Neural crest cell (in vitro differentiated cells): Measurements from ENCODE around the gene USP35. TPM values are rescaled to one million over a fixed set of nuclear protein-coding genes. Genes with fewer than 3 reads are reported as not detected.

Experiments
- DNase-seq: peaks from one replicate; pipeline ENCODE4 v3.0.0; 2021; ENCODE audit warnings: low read depth, mixed read lengths, low spot score
- H3K27ac Mint-ChIP-seq: one replicate; pipeline ENCODE4 v1.8.0; 2021; ENCODE audit warnings: mild to moderate bottlenecking, mixed read lengths; ENCODE audit not compliant: unreplicated experiment
- H3K27me3 Mint-ChIP-seq: 2 replicates; pipeline ENCODE4 v1.8.0; 2021; ENCODE audit warnings: low read depth, mild to moderate bottlenecking, mixed read lengths
- H3K36me3 Mint-ChIP-seq: 2 replicates; pipeline ENCODE4 v1.8.0; 2021; ENCODE audit warnings: low read depth, mild to moderate bottlenecking, mixed read lengths
- H3K4me1 Mint-ChIP-seq: 2 replicates; pipeline ENCODE4 v1.8.0; 2021; ENCODE audit warnings: mixed read lengths
- H3K4me3 Mint-ChIP-seq: one replicate; pipeline ENCODE4 v1.8.0; 2021; ENCODE audit warnings: mild to moderate bottlenecking, mixed read lengths
- H3K9me3 Mint-ChIP-seq: 2 replicates; pipeline ENCODE4 v1.8.0; 2021; ENCODE audit warnings: mixed read lengths
- total RNA-seq: library from RNA; stranded (reverse); gene quantifications from 2 replicates; pipeline ENCODE4 v1.2.1, GENCODE V29; 2021
- TF ChIP-seq, protein P1 (sequence below): fragments of 200-600 bp; sonication (generic); conservative IDR thresholded peaks from 2 replicates; pipeline ENCODE4 v1.5.0; 2021; ENCODE audit warnings: antibody characterized with exemption, mild to moderate bottlenecking

Gene USP35
- total RNA-seq, 1 donor from 2014 or later = 11.1 TPM

DNA sequence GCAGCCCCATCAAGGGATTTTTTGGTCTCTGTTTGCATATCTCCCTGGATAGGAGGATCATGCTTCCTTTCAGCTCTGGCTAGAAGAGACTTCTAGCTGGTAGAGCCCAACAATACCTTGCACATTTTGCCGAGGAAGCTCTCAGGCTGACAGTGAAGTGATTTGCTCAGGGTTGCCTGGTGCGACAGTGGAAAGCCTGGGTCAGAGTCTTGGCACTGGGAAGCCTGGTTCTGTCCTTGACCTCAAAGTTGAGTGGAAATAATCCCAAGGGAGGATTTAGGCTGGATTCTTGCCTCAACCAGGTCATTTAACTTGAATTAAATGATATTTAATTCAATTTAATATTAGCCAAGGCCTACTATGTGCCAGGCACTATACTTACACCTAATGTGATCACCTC, 24.9 kb upstream of the USP35 start:
- no peaks in the 10 kb centered on the region for H3K27me3 Mint-ChIP-seq
- H3K4me3 Mint-ChIP-seq = no peak overlapping the region
- no peaks in the 10 kb centered on the region for H3K4me1 Mint-ChIP-seq
- TF ChIP-seq, protein P1, sequence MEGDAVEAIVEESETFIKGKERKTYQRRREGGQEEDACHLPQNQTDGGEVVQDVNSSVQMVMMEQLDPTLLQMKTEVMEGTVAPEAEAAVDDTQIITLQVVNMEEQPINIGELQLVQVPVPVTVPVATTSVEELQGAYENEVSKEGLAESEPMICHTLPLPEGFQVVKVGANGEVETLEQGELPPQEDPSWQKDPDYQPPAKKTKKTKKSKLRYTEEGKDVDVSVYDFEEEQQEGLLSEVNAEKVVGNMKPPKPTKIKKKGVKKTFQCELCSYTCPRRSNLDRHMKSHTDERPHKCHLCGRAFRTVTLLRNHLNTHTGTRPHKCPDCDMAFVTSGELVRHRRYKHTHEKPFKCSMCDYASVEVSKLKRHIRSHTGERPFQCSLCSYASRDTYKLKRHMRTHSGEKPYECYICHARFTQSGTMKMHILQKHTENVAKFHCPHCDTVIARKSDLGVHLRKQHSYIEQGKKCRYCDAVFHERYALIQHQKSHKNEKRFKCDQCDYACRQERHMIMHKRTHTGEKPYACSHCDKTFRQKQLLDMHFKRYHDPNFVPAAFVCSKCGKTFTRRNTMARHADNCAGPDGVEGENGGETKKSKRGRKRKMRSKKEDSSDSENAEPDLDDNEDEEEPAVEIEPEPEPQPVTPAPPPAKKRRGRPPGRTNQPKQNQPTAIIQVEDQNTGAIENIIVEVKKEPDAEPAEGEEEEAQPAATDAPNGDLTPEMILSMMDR = no peak
- no peaks in the 10 kb centered on the region for H3K9me3 Mint-ChIP-seq
- DNase-seq = no peak
- H3K27ac Mint-ChIP-seq = no peak overlapping the region
- H3K36me3 Mint-ChIP-seq = no peaks in the 10 kb centered on the region

DNA sequence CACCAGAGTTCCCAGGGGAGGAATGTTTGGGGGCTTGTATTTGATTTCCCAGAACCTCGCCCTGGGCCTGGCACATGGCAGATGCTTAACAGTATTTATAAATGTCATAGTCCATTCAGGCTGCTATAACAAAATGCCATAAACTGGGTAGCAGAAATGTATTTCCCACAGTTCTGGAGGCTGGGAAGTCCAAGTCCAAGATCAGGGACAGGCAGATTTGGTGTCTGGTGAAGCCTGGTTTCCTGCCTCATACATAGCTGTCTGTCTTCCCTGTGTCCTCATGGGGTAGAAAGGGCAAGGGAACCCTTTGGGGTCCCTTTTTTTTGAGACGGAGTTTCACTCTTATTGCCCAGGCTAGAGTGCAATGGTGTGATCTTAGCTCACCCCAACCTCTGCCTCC, 24.2 kb upstream of the USP35 start:
- Mint-ChIP-seq H3K4me3 (no peak overlapping the region), H3K27me3 (no peaks in the 10 kb centered on the region), H3K4me1 (no peaks in the 10 kb centered on the region), H3K36me3 (no peaks in the 10 kb centered on the region), H3K27ac (no peak overlapping the region), H3K9me3 (no peaks in the 10 kb centered on the region)
- DNase-seq = no peak
- TF ChIP-seq, protein P1 = no peak

DNA sequence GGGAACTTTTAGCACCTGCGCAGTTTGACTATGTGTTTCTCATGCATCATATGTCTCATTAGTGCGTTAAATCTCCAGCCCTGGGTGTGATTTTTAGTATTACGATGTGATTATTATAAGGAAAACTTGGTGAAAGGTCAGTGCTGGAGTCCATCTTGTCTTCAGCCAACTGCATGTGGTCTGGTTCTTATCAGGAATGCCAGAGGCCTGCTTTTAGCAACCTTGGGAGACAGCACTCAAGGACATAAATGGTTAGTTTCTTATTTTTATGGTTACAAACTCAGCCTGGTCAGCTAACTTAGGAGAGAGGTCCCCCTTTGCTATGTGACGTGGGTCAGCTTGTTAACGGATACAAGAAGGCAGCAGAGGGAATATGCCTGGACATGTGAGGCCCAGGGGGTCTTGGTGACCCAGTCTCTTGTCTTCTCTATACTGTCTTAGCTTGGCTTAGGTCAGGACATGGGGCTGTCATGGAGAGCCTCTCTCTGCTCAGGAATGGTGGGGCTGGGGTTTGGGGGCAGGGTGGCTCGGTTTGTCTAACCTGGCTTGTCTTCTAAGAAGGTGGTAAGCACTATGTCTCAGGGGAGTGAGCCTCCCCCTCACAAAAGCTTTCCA, 21.8 kb upstream of the USP35 start:
- Mint-ChIP-seq H3K27me3 (no peaks in the 10 kb centered on the region), H3K9me3 (no peaks in the 10 kb centered on the region), H3K4me3 (no peak overlapping the region), H3K4me1 (no peaks in the 10 kb centered on the region), H3K36me3 (no peaks in the 10 kb centered on the region), H3K27ac (peak overlapping the region; percentile 50)
- DNase-seq = no peak
- TF ChIP-seq, protein P1 = no peak

DNA sequence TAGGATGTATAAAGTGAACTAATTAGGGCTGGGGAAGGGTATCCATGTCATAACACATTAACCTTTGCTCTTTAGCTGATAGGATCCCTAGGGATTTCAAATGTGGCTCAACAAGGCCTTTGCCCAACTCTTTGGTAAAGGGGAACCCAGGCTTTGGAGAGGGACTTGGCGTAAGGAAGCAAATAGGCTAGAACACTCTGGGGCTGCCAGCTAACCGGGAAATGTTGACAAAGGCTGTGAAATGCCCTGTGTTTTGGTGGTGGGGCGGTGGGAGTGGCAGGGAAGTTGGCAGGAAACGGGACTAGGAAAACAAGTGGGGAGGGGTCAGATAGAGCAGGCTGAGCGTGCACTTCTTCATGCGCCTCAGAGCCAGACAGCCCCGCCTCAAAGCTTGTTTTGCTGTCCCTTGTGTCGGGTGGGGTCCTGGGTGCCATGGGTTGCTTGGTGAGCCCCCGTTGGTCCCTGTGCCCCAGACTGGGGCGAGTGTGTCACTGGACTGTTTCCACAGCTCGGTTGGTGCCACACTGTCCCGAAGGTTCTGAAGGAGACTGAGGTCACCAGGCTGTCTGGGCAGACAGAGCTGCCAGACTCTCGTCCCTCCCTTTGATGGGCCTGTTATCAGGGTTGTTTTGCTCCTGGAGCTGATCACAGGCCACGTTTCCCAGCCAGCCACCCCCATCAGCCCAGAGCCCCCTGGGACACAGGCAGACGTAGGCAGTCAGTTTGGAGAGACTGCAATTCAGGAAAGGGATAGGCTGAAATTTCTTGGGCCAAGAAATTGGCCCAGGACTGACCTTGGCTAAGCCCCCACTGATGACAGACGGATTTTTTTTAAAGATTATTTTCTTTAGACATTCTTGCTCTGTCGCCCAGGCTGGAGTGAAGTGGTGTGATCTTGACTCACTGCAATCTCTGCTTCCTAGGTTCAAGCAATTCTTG, 19.9 kb upstream of the USP35 start:
- DNase-seq = no peak
- Mint-ChIP-seq H3K27ac (peak overlapping the region; percentile 82), H3K4me3 (no peak overlapping the region), H3K4me1 (no peaks in the 10 kb centered on the region), H3K27me3 (no peaks in the 10 kb centered on the region), H3K36me3 (peaks cover 11% of the 10 kb centered on the region), H3K9me3 (no peaks in the 10 kb centered on the region)
- TF ChIP-seq, protein P1 = no peak

DNA sequence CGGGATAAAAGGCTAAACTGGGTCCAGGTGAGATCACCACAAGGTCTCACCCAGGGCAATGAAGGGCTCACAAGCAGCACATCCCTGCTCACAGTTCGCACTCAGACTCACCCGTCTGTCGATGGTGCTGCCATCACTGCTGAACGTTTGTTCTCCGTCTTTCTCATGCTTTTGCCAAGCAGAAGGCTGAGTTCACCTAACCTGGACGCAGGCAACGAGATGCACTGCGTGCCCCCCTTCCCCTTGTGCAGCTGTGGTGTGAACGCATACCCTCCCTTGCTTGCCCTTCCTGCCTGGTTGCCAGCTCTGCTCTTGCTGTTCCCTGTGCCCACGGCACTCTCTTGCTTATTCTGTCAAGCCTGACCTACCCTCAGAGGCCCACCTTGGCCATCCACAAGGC, 18.3 kb upstream of the USP35 start:
- H3K27me3 Mint-ChIP-seq = no peaks in the 10 kb centered on the region
- no peak overlapping the region for H3K27ac Mint-ChIP-seq
- no peaks in the 10 kb centered on the region for H3K9me3 Mint-ChIP-seq
- H3K4me1 Mint-ChIP-seq = no peaks in the 10 kb centered on the region
- peaks cover 18% of the 10 kb centered on the region for H3K36me3 Mint-ChIP-seq
- DNase-seq = no peak
- no peak overlapping the region for H3K4me3 Mint-ChIP-seq
- TF ChIP-seq, protein P1 = no peak
